Kidney (tissue), 14 donors: ENCODE measurements around the gene EFCAB11. TPM values are rescaled to one million over a fixed set of nuclear protein-coding genes. Genes with fewer than 3 reads are reported as not detected.

Experiments used
- DNase-seq, 5 donors: peaks; one replicate each; pipeline ENCODE4 v3.0.0-alpha.2; 2013 to 2020
- FAIRE-seq: peaks from 2 replicates; lab custom pipeline; 2012; peaks lifted over from hg19 to GRCh38; lab: Jason Lieb, UNC
- H3K27ac ChIP-seq, 2 donors: one replicate each; pipeline ENCODE4 v1.7.0; 2013; ENCODE audit warnings: low read depth in 2 of 2, low read length in 2 of 2, inconsistent platforms in 1 of 2
- H3K27me3 ChIP-seq: one replicate; pipeline ENCODE4 v1.7.1; 2013; ENCODE audit warnings: low read length, inconsistent platforms; ENCODE audit not compliant: control insufficient read depth, insufficient read depth
- H3K36me3 ChIP-seq, 3 donors: one replicate each; pipeline versions ENCODE4 v1.7.0 to v1.7.1; 2013; ENCODE audit warnings: low read length in 3 of 3, control low read depth in 1 of 3, inconsistent platforms in 1 of 3; ENCODE audit not compliant: insufficient read depth in 3 of 3, control insufficient read depth in 2 of 3
- H3K4me1 ChIP-seq, 3 donors: one replicate each; pipeline versions ENCODE4 v1.7.0 to v1.7.1; 2013; ENCODE audit warnings: low read length in 3 of 3, inconsistent platforms in 1 of 3, low read depth in 1 of 3; ENCODE audit not compliant: control insufficient read depth in 2 of 3, insufficient read depth in 2 of 3
- H3K4me3 ChIP-seq, 3 donors: one replicate each; pipeline versions ENCODE4 v1.7.0 to v1.8.1; 2013; ENCODE audit warnings: low read length in 3 of 3, control low read depth in 1 of 3, inconsistent platforms in 1 of 3
- H3K9ac ChIP-seq, 3 donors: one replicate each; pipeline versions ENCODE4 v1.7.0 to v1.7.1; 2013; ENCODE audit warnings: low read length in 3 of 3, control low read depth in 1 of 3, inconsistent platforms in 1 of 3
- H3K9me3 ChIP-seq, 3 donors: one replicate each; pipeline versions ENCODE4 v1.7.0 to v1.7.1; 2013; ENCODE audit warnings: low read length in 3 of 3, control low read depth in 1 of 3, inconsistent platforms in 1 of 3; ENCODE audit not compliant: control insufficient read depth in 2 of 3, insufficient read depth in 1 of 3
- CTCF ChIP-seq: IDR thresholded peaks from 3 replicates; pipeline ENCODE4 v1.5.1; 2012; ENCODE audit warnings: mild to moderate bottlenecking, moderate library complexity, borderline replicate concordance; ENCODE audit not compliant: insufficient read depth; ENCODE audit errors: extremely low read depth
- intact Hi-C: fragments of 100-400 bp; cut with DNase I; formaldehyde crosslinking; loops from one replicate; pipeline ENCODE4 v1.11.1; 2022
- polyA plus RNA-seq: library from polyadenylated mRNA; stranded (reverse); fragments of 350-450 nt; fragmentation: Illumina TruSeq; extraction: RNeasy Lipid Tissue Mini Kit (QIAGEN cat#74804); gene quantifications from one replicate; pipeline ENCODE4 v1.2.3, GENCODE V29; 2014; ENCODE audit warnings: low read depth, low replicate concordance; ENCODE audit not compliant: insufficient read depth
- total RNA-seq: library from RNA; stranded (reverse); fragmentation: NEBNext Ultra II Directional; extraction: Animal tissue kit (Norgen Biotek cat#: 25700); gene quantifications from one replicate; pipeline ENCODE4 v1.2.1, GENCODE V29; 2021
- donor health status: control.
- donor health status: control.
- donor health status: control.
- donor health status: control.
- donor health status: control.
- donor health status: DM: yes; HTN: yes; CAD: no.
- donor health status: Normal renal cell carcinoma (clear cell type).

Gene EFCAB11
- total and polyA plus RNA-seq, 2 donors from 2014 or later = 8.4 to 8.9 TPM

- Histone ChIP-seq H3K27me3 (no peaks in the 10 kb centered on the region), H3K4me1 (no peaks in the 10 kb centered on the region), H3K9ac (no peak overlapping the region), H3K4me3 (no peak overlapping the region), H3K9me3 (peaks cover 0 to 7% (median 0%) of the 10 kb centered on the region in 3 donors), H3K36me3 (no peaks in the 10 kb centered on the region), H3K27ac (no peak overlapping the region)
- DNase-seq (no peak), FAIRE-seq (no peak)
- intact Hi-C loops = no loop called here
- no peak for TF ChIP-seq CTCF
Measured at GRCh38 chr14:89866458-89866857, 88.1 kb downstream of the EFCAB11 start.

- no peak for TF ChIP-seq CTCF
- H3K36me3 ChIP-seq = no peaks in the 10 kb centered on the region
Measured at GRCh38 chr14:89865153-89865552, 89.4 kb downstream of the EFCAB11 start.

GRCh38 chr14:89862856-89863255 is 91.7 kb downstream of the EFCAB11 start:
- Histone ChIP-seq H3K9ac (no peak overlapping the region), H3K9me3 (peaks cover 0 to 4% (median 0%) of the 10 kb centered on the region in 3 donors), H3K4me1 (no peaks in the 10 kb centered on the region), H3K27me3 (no peaks in the 10 kb centered on the region), H3K36me3 (no peaks in the 10 kb centered on the region), H3K27ac (no peak overlapping the region), H3K4me3 (no peak overlapping the region)
- TF ChIP-seq CTCF = no peak
- intact Hi-C loops = no loop called here
- DNase-seq = no peak
- no peak for FAIRE-seq

More at GRCh38 chr14:89865153-89865552, 89.4 kb downstream of the EFCAB11 start:
- DNase-seq = no peak
- Histone ChIP-seq H3K27ac (no peak overlapping the region), H3K9me3 (peaks cover 0 to 7% (median 0%) of the 10 kb centered on the region in 3 donors), H3K9ac (no peak overlapping the region), H3K27me3 (no peaks in the 10 kb centered on the region), H3K4me1 (no peaks in the 10 kb centered on the region), H3K4me3 (no peak overlapping the region)
- intact Hi-C loops = no loop called here
- no peak for FAIRE-seq

GRCh38 chr14:89861630-89862029 is 92.9 kb downstream of the EFCAB11 start:
- Histone ChIP-seq H3K9ac (no peak overlapping the region), H3K36me3 (no peaks in the 10 kb centered on the region), H3K27ac (no peak overlapping the region), H3K27me3 (no peaks in the 10 kb centered on the region), H3K4me3 (no peak overlapping the region), H3K4me1 (no peaks in the 10 kb centered on the region), H3K9me3 (no peaks in the 10 kb centered on the region)
- no peak for DNase-seq
- no peak for TF ChIP-seq CTCF
- intact Hi-C loops = no loop called here
- no peak for FAIRE-seq
